Heart left ventricle (tissue), 16 donors: ENCODE measurements around the gene TBCD. TPM values are rescaled to one million over a fixed set of nuclear protein-coding genes. Genes with fewer than 3 reads are reported as not detected.

Experiments
- ATAC-seq, 4 donors: fragments of 200-7000 bp; cut with Tn5 transposase; one replicate each; pipeline ENCODE4 v1.9.1; 2020 to 2022; ENCODE audit warnings: moderate library complexity in 4 of 4, mild to moderate bottlenecking in 3 of 4, moderate number of reproducible peaks in 1 of 4
- DNase-seq, 5 donors: peaks; one replicate each; pipeline ENCODE4 v3.0.0-alpha.2; 2020
- H3K27ac ChIP-seq, 12 donors: fragments of 200-600 bp; sonication (generic) in 4 of 12; one replicate each; pipeline versions ENCODE4 v1.5.0 to v1.8.0; 2016 to 2022; ENCODE audit warnings: mild to moderate bottlenecking in 2 of 12
- H3K27me3 ChIP-seq, 9 donors: fragments of 200-600 bp; sonication (generic) in 2 of 9; one replicate each; pipeline versions ENCODE4 v1.5.1 to v1.8.0; 2016 to 2022; ENCODE audit warnings: mild to moderate bottlenecking in 3 of 9
- H3K36me3 ChIP-seq, 9 donors: fragments of 200-600 bp; sonication (generic) in 2 of 9; one replicate each; pipeline versions ENCODE4 v1.5.0 to v1.8.0; 2018 to 2022; ENCODE audit warnings: mild to moderate bottlenecking in 2 of 9
- H3K4me1 ChIP-seq, 12 donors: fragments of 200-600 bp; sonication (generic) in 4 of 12; one replicate each; pipeline versions ENCODE4 v1.5.0 to v1.8.0; 2016 to 2022; ENCODE audit warnings: mild to moderate bottlenecking in 3 of 12
- H3K4me3 ChIP-seq, 12 donors: fragments of 200-600 bp; sonication (generic) in 4 of 12; one replicate each; pipeline versions ENCODE4 v1.5.0 to v1.8.0; 2017 to 2022; ENCODE audit warnings: mild to moderate bottlenecking in 9 of 12, moderate library complexity in 4 of 12
- H3K9me3 ChIP-seq, 12 donors: fragments of 200-600 bp; sonication (generic) in 4 of 12; one replicate each; pipeline versions ENCODE4 v1.5.0 to v1.8.0; 2016 to 2022; ENCODE audit warnings: mild to moderate bottlenecking in 1 of 12
- CTCF ChIP-seq, 12 donors: fragments of 200-600 bp; sonication (generic) in 4 of 12; IDR thresholded peaks; one replicate each; pipeline versions ENCODE4 v1.5.0 to v1.8.0; 2018 to 2022; ENCODE audit warnings: antibody characterized with exemption in 12 of 12, mild to moderate bottlenecking in 5 of 12
- POLR2A ChIP-seq, 2 donors: fragments of 450-650 bp; IDR thresholded peaks; one replicate each; pipeline ENCODE4 v1.6.1; 2017; ENCODE audit warnings: antibody characterized with exemption in 2 of 2, mild to moderate bottlenecking in 2 of 2, moderate library complexity in 2 of 2
- WGBS, 4 donors: extraction: QIAGEN DNeasy Blood & Tissue Kit in 2 of 4; methylation state at CpG; one replicate each; pipeline versions ENCODE4 v1.1.5 to v1.1.7; 2013 to 2018; 5-methylcytosine and 5-hydroxymethylcytosine counted together
- intact Hi-C, 10 donors: fragments of 100-400 bp; cut with DNase I; formaldehyde crosslinking; loops; one replicate each; pipeline versions ENCODE4 v1.11.1 to v1.14.2; 2022
- polyA plus RNA-seq, 2 donors: library from polyadenylated mRNA; stranded (reverse); fragments of 200-250 nt; gene quantifications; one replicate each; pipeline ENCODE4 v1.2.3, GENCODE V29; 2013
- total RNA-seq, 9 donors: library from RNA; depleted of rRNA in 2 of 9; stranded (reverse); fragments of >200 nt in 2 of 9; fragmentation: NEBNext Ultra II Directional in 3 of 9; extraction: Animal tissue kit (Norgen Biotek cat#: 25700) in 3 of 9; gene quantifications; one replicate each; pipeline versions ENCODE4 v1.1.0 to v1.2.4, GENCODE V29; 2016 to 2023
- donor health status: ischemic (EF 13 %, LVEDD 7.1; RV severe dilation, severe dysfunction).
- donor health status: healthy with polysubstance abuse.
- donor health status: DM: no; HTN: yes; CAD: no.
- donor health status: DM: no; HTN: no; CAD: no.
- donor health status: ischemic (EF 25% LVEDD 6.9; RV normal size, moderate dysfunction).
- donor health status: ischemic (EF 25% LVEDD 5.7; RV mildly dilated, moderate dysfunction).
- donor health status: healthy.
- donor health status: DM: yes; HTN: yes; CAD: no.
- donor health status: ischemic (EF 35%, LVEDD 5.7; RV mildly dilated, moderate dysfunction).
- donor health status: nonischemic (EF 11% LVEDD 7.7; RV severe dilation, severe dysfunction).
- donor health status: DM: yes; HTN: yes; CAD: no.
- donor health status: PGD.
- donor health status: ischemic (EF 29% LVEDD 5.4; RV normal size, mild dysfunction).
- donor health status: nonischemic (EF 23%, LVEDD 6.1; RV moderate dilation, normal function).

The TBCD gene
- total and polyA plus RNA-seq, 11 donors, result 36.9 to 98.4 (median 58.5) TPM

GRCh38 chr17:82845163-82845807, 93.4 kb downstream of the TBCD start:
- H3K4me1 ChIP-seq, result peaks cover 0 to 20% (median 9%) of the 10 kb centered on the region in 12 donors
- TF ChIP-seq CTCF (IDR thresholded peaks at IDR 0.05), result no peak
- no peak for TF ChIP-seq POLR2A (IDR thresholded peaks at IDR 0.05)
- intact Hi-C loops, result loop anchor here in 4 of 10 donors (1.0 to 5.0 kb wide), 5 partner anchors 26 to 63 kb away; no protein-coding TSS in a partner anchor
- H3K27ac ChIP-seq, result peak overlapping the region; percentile 13 to 94 (median 80)
- H3K27me3 ChIP-seq, result no peaks in the 10 kb centered on the region
- H3K9me3 ChIP-seq, result no peaks in the 10 kb centered on the region
- WGBS, 4 donors, result 53 to 66% (median 64%) methylated on average over 22 to 24 of the region's 24 CpGs
- DNase-seq (peak; percentile 80 to 90 (median 84)), ATAC-seq (peak; percentile 84 to 89 (median 87))
- H3K36me3 ChIP-seq, result peaks cover 0 to 5% (median 0%) of the 10 kb centered on the region in 9 donors
- peak overlapping the region in 11 of 12 donors; percentile 7 to 60 (median 46) for H3K4me3 ChIP-seq

GRCh38 chr17:82846061-82846691, 94.3 kb downstream of the TBCD start:
- peak in 1 of 5 donors; percentile 46 for DNase-seq
- WGBS, 4 donors, result 59 to 74% (median 60%) methylated on average over 25 of the region's 25 CpGs
- Histone ChIP-seq H3K4me1 (peaks cover 0 to 20% (median 9%) of the 10 kb centered on the region in 12 donors), H3K9me3 (no peaks in the 10 kb centered on the region), H3K27ac (peak overlapping the region; percentile 13 to 94 (median 80)), H3K36me3 (peaks cover 0 to 5% (median 0%) of the 10 kb centered on the region in 9 donors), H3K27me3 (no peaks in the 10 kb centered on the region), H3K4me3 (peak overlapping the region in 11 of 12 donors; percentile 7 to 60 (median 46))
- TF ChIP-seq POLR2A (IDR thresholded peaks at IDR 0.05), result no peak
- peak in 3 of 12 donors; percentile 6 to 37 (median 13) for TF ChIP-seq CTCF (IDR thresholded peaks at IDR 0.05)
- intact Hi-C loops, result loop anchor here in 2 of 10 donors (5.0 kb wide), 1 partner anchor 64 kb away; no protein-coding TSS in a partner anchor
- ATAC-seq, result peak in 3 of 4 donors; percentile 21 to 48 (median 29)

GRCh38 chr17:82848022-82848592, 96.2 kb downstream of the TBCD start:
- peaks cover 0 to 5% (median 0%) of the 10 kb centered on the region in 9 donors for H3K36me3 ChIP-seq
- no peaks in the 10 kb centered on the region for H3K9me3 ChIP-seq
- intact Hi-C loops, result loop anchor here in 2 of 10 donors (5.0 kb wide), 1 partner anchor 66 kb away; no protein-coding TSS in a partner anchor
- no peak for TF ChIP-seq POLR2A (IDR thresholded peaks at IDR 0.05)
- TF ChIP-seq CTCF (IDR thresholded peaks at IDR 0.05), result no peak
- WGBS, 4 donors, result 66 to 78% (median 75%) methylated on average over 22 to 23 of the region's 23 CpGs
- no peaks in the 10 kb centered on the region for H3K27me3 ChIP-seq
- peaks cover 0 to 20% (median 9%) of the 10 kb centered on the region in 12 donors for H3K4me1 ChIP-seq
- peak in 3 of 4 donors; percentile 14 to 17 (median 15) for ATAC-seq
- peak overlapping the region in 9 of 12 donors; percentile 2 to 50 (median 31) for H3K4me3 ChIP-seq
- DNase-seq, result peak in 1 of 5 donors; percentile 61
- peak overlapping the region in 11 of 12 donors; percentile 6 to 94 (median 79) for H3K27ac ChIP-seq
